ENCODE data around the gene SLC1A7.

SLC1A7 gene

GRCh38 chr1:53074313-53075154 lies 67.9 kb downstream of the SLC1A7 start:
- no peak for DNase-seq

GRCh38 chr1:53073868-53074311 lies 68.5 kb downstream of the SLC1A7 start:
- no peak for DNase-seq

GRCh38 chr1:53073287-53073686 lies 69.2 kb downstream of the SLC1A7 start:
- no peak for DNase-seq

GRCh38 chr1:53071915-53072314 lies 70.5 kb downstream of the SLC1A7 start:
- no peak for DNase-seq

- DNase-seq, result no peak
These were observed 71.1 kb downstream of the SLC1A7 start for GRCh38 chr1:53071167-53071865.

- no peak for DNase-seq
These were observed 71.8 kb downstream of the SLC1A7 start for GRCh38 chr1:53070621-53071020.

- DNase-seq, result no peak
These were observed 72.6 kb downstream of the SLC1A7 start for GRCh38 chr1:53069663-53070327.

GRCh38 chr1:53069265-53069662 lies 73.2 kb downstream of the SLC1A7 start:
- DNase-seq, result no peak

GRCh38 chr1:53068314-53069099 lies 73.9 kb downstream of the SLC1A7 start:
- no peak for DNase-seq

- DNase-seq, result no peak
These were observed 74.6 kb downstream of the SLC1A7 start for GRCh38 chr1:53067886-53068285.

GRCh38 chr1:53066891-53067738 lies 75.3 kb downstream of the SLC1A7 start:
- DNase-seq, result no peak

GRCh38 chr1:53066488-53066887 lies 76.0 kb downstream of the SLC1A7 start:
- no peak for DNase-seq

GRCh38 chr1:53065391-53065790 lies 77.0 kb downstream of the SLC1A7 start:
- DNase-seq, result no peak

GRCh38 chr1:53063744-53064515 lies 78.5 kb downstream of the SLC1A7 start:
- no peak for DNase-seq

GRCh38 chr1:53062708-53063591 lies 79.5 kb downstream of the SLC1A7 start:
- DNase-seq, result no peak

- no peak for DNase-seq
These were observed 80.4 kb downstream of the SLC1A7 start, which contains the start of gene PODN for GRCh38 chr1:53061859-53062707. TSS of gene PODN (plus strand) at chr1:53062213. CDS start at chr1:53069856, 7,643 bp downstream.

- no peak for DNase-seq
These were observed 81.1 kb downstream of the SLC1A7 start for GRCh38 chr1:53061123-53061858.

GRCh38 chr1:53060579-53060978 lies 81.9 kb downstream of the SLC1A7 start:
- no peak for DNase-seq
